Testis (tissue), 3 donors: Measurements from ENCODE around the gene EPDR1. TPM values are rescaled to one million over a fixed set of nuclear protein-coding genes. Genes with fewer than 3 reads are reported as not detected.

Source experiments
- DNase-seq: peaks from one replicate; pipeline ENCODE4 v3.0.0-alpha.2; 2019
- H3K27ac ChIP-seq, 2 donors: fragments of 200-600 bp; sonication (generic); one replicate each; pipeline ENCODE4 v1.5.1; 2019
- H3K27me3 ChIP-seq: fragments of 200-600 bp; sonication (generic); one replicate; pipeline ENCODE4 v1.5.1; 2019
- H3K36me3 ChIP-seq: fragments of 200-600 bp; sonication (generic); one replicate; pipeline ENCODE4 v1.5.1; 2017; ENCODE audit warnings: low read depth; ENCODE audit errors: missing control alignments
- H3K4me1 ChIP-seq: fragments of 200-600 bp; sonication (generic); one replicate; pipeline ENCODE4 v1.5.1; 2019
- H3K4me3 ChIP-seq, 2 donors: fragments of 200-600 bp; sonication (generic); one replicate each; pipeline ENCODE4 v1.5.1; 2017 to 2019
- H3K9me3 ChIP-seq: fragments of 200-600 bp; sonication (generic); one replicate; pipeline ENCODE4 v1.5.1; 2017
- CTCF ChIP-seq, 3 experiments: fragments of 450-650 bp in 2 of 3; fragments of 200-600 bp in 1 of 3; sonication (generic) in 1 of 3; IDR thresholded peaks; one replicate each; pipeline ENCODE4 v1.5.1; 2016 to 2019; ENCODE audit warnings: antibody characterized with exemption in 3 of 3, mild to moderate bottlenecking in 2 of 3, moderate library complexity in 1 of 3
- POLR2A ChIP-seq: fragments of 450-650 bp; IDR thresholded peaks from one replicate; pipeline ENCODE4 v1.6.1; 2017; ENCODE audit warnings: antibody characterized with exemption, mild to moderate bottlenecking, moderate library complexity
- WGBS, 2 donors: methylation state at CpG; one replicate each; pipeline ENCODE4 v1.1.5; 2018; 5-methylcytosine and 5-hydroxymethylcytosine counted together
- intact Hi-C: fragments of 100-400 bp; cut with DNase I; formaldehyde crosslinking; loops from one replicate; pipeline ENCODE4 v1.15.1; 2023; ENCODE audit warnings: low total_unique reads
- polyA plus RNA-seq: library from polyadenylated mRNA; stranded (reverse); fragments of 350-450 nt; fragmentation: Illumina TruSeq; extraction: RNeasy Lipid Tissue Mini Kit (QIAGEN cat#74804); gene quantifications from one replicate; pipeline ENCODE4 v1.2.3, GENCODE V29; 2014; ENCODE audit warnings: low read depth, low replicate concordance; ENCODE audit not compliant: insufficient read depth
- total RNA-seq, 2 donors: library from RNA; depleted of rRNA; stranded (reverse); fragments of >200 nt; gene quantifications; one replicate each; pipeline ENCODE4 v1.2.3, GENCODE V29; 2016

The EPDR1 gene
- total and polyA plus RNA-seq, 3 donors from 2014 or later, result 30.4 to 34.8 (median 33.9) TPM

GRCh38 chr7:37973915-37974314 lies 53.5 kb downstream of the EPDR1 start:
- H3K9me3 ChIP-seq, result no peaks in the 10 kb centered on the region
- TF ChIP-seq CTCF (IDR thresholded peaks at IDR 0.05) (no peak), POLR2A (no peak)
- DNase-seq, result no peak
- no peaks in the 10 kb centered on the region for H3K36me3 ChIP-seq
- no peak overlapping the region for H3K4me3 ChIP-seq
- peaks cover 4% of the 10 kb centered on the region for H3K4me1 ChIP-seq
- H3K27me3 ChIP-seq, result no peaks in the 10 kb centered on the region
- intact Hi-C loops, result no loop called here
- H3K27ac ChIP-seq, result no peak overlapping the region
- 31 to 81% methylated on average over 1 of the region's 1 CpG for WGBS, 2 donors

GRCh38 chr7:37974711-37975110 lies 54.3 kb downstream of the EPDR1 start:
- TF ChIP-seq POLR2A, result no peak
- TF ChIP-seq CTCF (IDR thresholded peaks at IDR 0.05), result no peak
- H3K4me1 ChIP-seq, result peaks cover 4% of the 10 kb centered on the region
- 58 to 63% methylated on average over 4 of the region's 4 CpGs for WGBS, 2 donors
- no peak overlapping the region for H3K27ac ChIP-seq
- intact Hi-C loops, result no loop called here
- no peak for DNase-seq
- no peaks in the 10 kb centered on the region for H3K9me3 ChIP-seq
- no peak overlapping the region for H3K4me3 ChIP-seq
- H3K36me3 ChIP-seq, result no peaks in the 10 kb centered on the region
- no peaks in the 10 kb centered on the region for H3K27me3 ChIP-seq

GRCh38 chr7:37977243-37977642 lies 56.8 kb downstream of the EPDR1 start:
- 56 to 67% methylated on average over 2 of the region's 2 CpGs for WGBS, 2 donors
- TF ChIP-seq CTCF (IDR thresholded peaks at IDR 0.05) (no peak), POLR2A (no peak)
- intact Hi-C loops, result no loop called here

GRCh38 chr7:37981664-37982063 lies 61.2 kb downstream of the EPDR1 start:
- Histone ChIP-seq H3K4me3 (no peak overlapping the region), H3K4me1 (peaks cover 9% of the 10 kb centered on the region), H3K27ac (no peak overlapping the region), H3K9me3 (no peaks in the 10 kb centered on the region), H3K36me3 (no peaks in the 10 kb centered on the region), H3K27me3 (no peaks in the 10 kb centered on the region)
- no peak for DNase-seq
- intact Hi-C loops, result no loop called here
- TF ChIP-seq CTCF (IDR thresholded peaks at IDR 0.05), result no peak
- TF ChIP-seq POLR2A, result no peak

More at GRCh38 chr7:37977243-37977642, 56.8 kb downstream of the EPDR1 start:
- Histone ChIP-seq H3K27ac (no peak overlapping the region), H3K4me3 (no peak overlapping the region), H3K9me3 (no peaks in the 10 kb centered on the region), H3K27me3 (no peaks in the 10 kb centered on the region), H3K36me3 (no peaks in the 10 kb centered on the region), H3K4me1 (peaks cover 4% of the 10 kb centered on the region)
- no peak for DNase-seq

GRCh38 chr7:37982423-37982822 lies 62.0 kb downstream of the EPDR1 start:
- TF ChIP-seq CTCF (IDR thresholded peaks at IDR 0.05) (no peak), POLR2A (no peak)
- intact Hi-C loops, result no loop called here
- H3K4me1 ChIP-seq, result peaks cover 11% of the 10 kb centered on the region
- 50 to 54% methylated on average over 3 of the region's 3 CpGs for whole genome bisulfite sequencing, 2 donors
- no peaks in the 10 kb centered on the region for H3K36me3 ChIP-seq
- no peaks in the 10 kb centered on the region for H3K27me3 ChIP-seq
- DNase-seq, result peak; percentile 37
- no peaks in the 10 kb centered on the region for H3K9me3 ChIP-seq
- no peak overlapping the region for H3K27ac ChIP-seq
- no peak overlapping the region for H3K4me3 ChIP-seq
